ENCODE results near the gene AUP1. TPM values are rescaled to one million over a fixed set of nuclear protein-coding genes. Genes with fewer than 3 reads are reported as not detected.
A peak's percentile ranks its signal among the peaks of the same experiment; 100 is the strongest.
"Not testable (repeated sequence)": the region's sequence is repeated elsewhere in the genome, so short reads cannot be mapped to it uniquely, and the experiment has no call there.

Gene AUP1, protein sequence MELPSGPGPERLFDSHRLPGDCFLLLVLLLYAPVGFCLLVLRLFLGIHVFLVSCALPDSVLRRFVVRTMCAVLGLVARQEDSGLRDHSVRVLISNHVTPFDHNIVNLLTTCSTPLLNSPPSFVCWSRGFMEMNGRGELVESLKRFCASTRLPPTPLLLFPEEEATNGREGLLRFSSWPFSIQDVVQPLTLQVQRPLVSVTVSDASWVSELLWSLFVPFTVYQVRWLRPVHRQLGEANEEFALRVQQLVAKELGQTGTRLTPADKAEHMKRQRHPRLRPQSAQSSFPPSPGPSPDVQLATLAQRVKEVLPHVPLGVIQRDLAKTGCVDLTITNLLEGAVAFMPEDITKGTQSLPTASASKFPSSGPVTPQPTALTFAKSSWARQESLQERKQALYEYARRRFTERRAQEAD
- total RNA-seq (2014; rRNA removed; shearing (Covaris generic)) = 132 and 144 TPM in 2 replicates

DNA sequence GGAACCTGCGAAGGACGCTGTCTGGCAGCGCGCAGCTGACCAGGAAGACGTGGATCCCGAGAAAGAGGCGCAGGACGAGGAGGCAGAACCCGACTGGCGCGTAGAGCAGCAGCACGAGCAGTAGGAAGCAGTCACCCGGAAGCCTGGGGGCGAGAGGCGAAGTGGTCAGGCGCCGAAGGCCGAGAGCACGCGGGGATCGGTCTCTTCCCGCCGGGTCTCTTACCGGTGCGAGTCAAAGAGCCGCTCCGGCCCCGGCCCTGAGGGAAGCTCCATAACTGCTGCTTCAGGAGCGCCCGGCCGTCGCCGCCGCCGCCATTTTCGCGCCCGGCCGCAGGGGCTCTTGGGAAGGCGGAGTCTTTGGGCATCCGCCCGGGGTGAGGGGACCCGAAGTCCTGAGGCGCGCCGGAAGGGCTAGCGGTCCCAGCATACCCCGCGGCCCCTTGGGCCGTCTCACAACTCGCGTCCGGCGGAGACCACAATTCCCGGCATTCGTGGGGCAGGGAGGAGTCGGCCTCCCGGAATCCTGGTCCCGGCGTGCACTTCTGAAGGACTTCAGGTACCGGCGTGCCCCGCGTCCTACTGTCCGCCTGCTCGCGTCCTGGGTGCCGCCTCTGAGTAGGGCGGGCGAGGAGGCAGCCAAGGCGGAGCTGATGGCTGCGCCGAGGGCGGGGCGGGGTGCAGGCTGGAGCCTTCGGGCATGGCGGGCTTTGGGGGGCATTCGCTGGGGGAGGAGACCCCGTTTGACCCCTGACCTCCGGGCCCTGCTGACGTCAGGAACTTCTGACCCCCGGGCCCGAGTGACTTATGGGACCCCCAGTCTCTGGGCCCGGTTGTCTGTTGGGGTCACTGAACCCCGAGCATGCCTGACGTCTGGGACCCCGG lies at the start of gene AUP1, which contains the start of gene HTRA2:
Gene AUP1, minus strand, starts transcription at position 350 of the 882 bp plus-strand sequence. Its CDS starts 77 bp downstream, at position 273.
Gene HTRA2, plus strand, starts transcription at position 577 of the 882 bp plus-strand sequence. Its CDS starts 74 bp downstream, at position 651.
- DNase-seq (ENCODE audit: low read depth) = peak; percentile 99

DNA sequence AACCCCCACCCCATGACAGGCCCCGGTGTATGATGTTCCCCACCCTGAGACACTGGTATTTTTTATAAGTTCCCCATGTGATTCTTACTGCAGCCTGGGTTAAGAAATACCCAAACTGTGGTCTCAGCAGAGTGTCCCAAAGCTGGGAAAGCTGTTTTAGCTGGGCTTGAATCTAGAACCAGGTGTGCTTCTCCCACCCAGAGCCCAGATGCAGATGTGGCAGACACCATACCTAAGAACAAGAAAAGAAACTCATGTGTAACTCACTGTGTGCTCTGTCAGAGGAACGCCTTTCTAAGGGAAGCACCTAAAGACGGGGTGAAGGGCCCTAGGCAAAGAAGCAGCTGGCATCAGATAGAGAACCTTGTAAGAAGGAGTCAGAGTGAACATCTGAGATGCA lies 48.9 kb upstream of the AUP1 start:
- DNase-seq (ENCODE audit: low read depth) = no peak

DNA sequence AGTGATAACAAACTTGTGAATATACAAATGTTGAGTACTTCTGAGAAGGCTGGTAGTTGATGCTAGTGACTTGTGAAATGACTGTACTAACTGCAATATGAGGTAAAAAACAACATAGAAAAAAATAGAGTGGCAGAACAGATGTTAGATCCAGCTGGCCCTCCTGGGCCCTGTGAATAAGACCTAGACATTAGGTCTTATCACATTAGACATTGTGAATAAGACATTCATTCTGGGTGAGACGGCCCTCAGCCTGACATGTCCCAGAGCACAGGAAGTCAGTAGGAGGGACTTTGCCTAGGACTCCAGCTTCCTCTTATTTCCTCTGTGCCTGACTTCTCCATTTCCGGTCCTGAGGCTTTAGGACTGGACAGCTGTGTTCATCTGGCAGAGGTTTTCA lies 47.9 kb upstream of the AUP1 start:
- DNase-seq (ENCODE audit: low read depth) = peak; percentile 48

DNA sequence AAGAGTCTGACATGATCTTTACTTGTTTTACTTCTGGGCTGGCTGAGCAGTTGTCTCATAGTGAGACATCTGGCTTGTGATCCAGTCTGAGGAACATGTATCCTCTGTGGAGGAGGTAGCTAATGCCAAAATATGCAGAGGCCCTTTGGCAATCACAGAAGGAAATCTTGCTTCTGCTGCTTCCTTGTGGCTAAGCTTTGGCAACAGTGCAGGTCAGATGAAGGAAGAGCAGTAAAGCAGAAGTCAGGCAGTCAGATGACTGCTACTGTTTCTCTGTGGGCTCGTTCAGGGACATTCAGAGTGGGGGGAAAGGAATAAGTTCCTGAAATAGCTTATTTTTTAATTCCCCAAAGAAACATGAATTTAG lies 47.3 kb upstream of the AUP1 start:
- peak; percentile 75 for DNase-seq (ENCODE audit: low read depth)

DNA sequence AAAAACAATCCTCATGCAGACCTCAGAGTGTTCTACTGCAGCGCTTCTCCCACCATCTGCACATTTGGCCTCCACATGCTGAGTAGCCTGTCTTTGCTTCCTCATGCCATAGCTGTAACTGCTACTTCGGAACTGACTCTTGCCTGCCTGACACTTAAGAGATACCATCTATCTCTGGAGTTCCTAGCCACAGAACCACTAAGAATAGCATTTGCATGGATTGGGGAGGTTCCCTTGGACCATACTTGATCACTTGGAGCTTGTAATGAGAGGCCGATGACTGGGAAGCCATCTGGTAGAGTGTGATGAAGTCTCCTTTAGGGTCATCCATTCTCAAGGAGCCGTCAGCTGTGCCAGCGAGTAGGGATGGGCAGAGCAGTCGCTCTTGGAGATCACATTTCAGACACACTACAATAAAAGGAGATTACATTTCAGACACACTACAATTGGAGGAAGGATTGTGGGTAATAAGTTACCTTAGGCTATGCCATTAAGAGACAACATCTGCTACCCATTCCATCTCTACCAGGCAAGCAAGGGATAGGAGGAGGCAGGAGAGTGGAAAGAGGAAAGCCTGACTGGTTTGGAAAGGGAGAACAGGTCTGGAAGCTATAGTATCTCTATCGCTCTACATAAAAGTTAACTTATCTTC lies 46.8 kb upstream of the AUP1 start:
- peak; percentile 81 for DNase-seq (ENCODE audit: low read depth)

DNA sequence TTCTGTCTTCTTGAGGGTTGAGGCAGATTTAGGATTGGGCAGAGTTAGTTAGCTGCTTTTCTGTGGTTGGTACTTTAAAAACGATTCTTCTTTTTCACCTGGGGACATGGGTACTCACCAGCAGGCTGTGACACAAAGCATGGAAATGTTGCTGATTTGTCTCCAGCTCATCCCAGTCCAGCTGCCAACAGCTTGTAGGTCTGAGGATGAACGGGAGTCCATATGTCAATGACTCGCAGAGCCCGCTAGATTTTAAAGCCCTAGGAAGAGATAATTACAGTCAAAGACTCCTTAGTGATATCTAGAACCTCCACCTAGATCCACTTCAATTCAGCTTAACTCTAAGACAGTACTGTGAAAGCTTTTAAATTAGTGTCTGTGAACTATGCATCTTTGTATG lies 45.8 kb upstream of the AUP1 start:
- no peak for DNase-seq (ENCODE audit: low read depth)

DNA sequence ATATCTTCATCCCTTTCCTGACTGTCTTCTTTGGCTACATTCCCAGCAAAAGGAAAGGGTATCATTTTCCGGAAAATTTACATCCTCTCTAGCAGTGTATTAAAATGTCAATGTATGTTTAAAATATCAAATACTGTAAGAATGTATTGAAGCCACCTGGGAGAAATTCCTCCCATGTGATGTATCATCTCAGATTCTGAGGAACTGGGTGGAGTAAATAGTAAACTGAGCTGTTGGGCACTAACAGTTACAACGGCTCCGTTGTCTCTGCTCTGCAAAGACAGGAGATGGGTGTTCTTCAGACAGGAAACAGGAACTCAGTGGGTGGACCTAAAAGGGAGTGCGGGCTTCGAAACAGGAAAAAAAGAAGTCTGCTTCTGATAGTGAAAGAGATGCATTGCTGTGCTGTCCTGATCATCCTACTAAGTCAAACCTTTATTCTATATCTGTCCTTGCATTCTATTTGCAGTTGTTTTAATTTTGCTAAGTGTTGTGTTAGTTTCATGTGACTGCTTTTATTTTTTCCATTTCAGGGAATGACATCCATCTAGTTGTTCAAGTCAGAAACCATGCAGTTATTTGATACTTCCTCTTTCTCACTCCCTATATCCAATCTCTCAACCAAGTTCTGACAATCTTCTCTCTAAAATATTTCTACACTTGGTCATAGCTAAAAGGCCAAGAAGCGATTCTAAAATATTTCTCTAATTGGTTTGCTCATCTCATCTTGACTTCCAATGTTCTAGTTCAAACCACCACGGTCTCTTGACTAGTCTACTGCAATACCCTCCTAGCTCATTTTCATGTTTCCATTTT lies 44.4 kb upstream of the AUP1 start:
- DNase-seq (ENCODE audit: low read depth) = peak; percentile 79

DNA sequence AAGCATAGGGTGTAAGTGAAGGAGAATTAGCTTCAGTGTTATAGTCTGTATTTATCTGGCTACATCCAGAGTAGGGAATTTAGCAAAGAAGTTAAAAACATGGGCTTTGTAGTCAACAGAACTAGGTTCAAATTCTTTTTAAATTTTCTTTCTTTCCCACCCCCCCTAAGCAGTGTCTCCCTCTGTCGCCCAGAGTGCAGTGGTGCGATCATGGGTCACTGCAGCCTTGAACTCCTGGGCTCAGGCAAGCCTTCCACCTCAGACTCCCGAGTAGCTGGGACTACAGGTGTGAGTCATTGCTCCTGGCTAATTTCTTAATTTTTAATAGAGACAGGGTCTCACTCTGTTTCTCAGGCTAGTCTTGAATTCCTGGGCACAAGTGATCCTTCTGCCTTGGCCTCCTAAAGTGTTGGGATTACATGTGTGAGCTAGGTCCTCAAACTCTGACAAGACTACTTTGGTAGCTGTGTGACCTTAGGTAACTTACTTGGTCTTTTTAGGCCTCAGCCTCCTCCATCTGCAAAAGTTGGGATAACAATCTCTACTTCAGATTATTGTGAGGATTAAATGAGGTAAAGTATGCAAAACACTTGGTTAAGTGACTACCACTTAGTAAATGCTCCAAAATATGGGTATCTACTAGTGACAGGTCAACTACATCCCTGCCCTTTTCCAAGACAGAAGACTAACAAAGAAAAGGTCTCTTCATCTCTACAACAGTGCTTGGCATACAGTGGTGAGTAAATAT lies 42.8 kb upstream of the AUP1 start:
- DNase-seq (ENCODE audit: low read depth) = no peak

DNA sequence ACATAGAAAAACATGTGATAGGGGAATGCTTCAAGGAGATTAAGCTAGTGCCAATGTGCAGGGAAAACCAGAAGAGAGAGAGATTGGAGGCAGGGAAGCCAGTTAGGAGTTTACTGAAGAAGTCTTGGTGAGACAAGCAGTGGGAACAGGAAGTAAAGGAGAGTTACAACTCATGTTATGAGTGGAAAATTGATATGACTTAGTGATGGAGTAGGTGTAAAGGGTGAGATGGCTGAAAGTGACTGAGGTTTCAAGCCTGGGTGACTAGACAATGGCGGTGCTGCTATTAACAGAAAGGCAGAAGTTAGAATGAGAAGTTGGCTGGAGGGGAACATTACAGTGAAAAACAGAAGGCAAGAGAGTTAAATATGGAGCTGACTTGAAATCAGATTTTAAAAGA lies 41.6 kb upstream of the AUP1 start:
- DNase-seq (ENCODE audit: low read depth) = no peak

DNA sequence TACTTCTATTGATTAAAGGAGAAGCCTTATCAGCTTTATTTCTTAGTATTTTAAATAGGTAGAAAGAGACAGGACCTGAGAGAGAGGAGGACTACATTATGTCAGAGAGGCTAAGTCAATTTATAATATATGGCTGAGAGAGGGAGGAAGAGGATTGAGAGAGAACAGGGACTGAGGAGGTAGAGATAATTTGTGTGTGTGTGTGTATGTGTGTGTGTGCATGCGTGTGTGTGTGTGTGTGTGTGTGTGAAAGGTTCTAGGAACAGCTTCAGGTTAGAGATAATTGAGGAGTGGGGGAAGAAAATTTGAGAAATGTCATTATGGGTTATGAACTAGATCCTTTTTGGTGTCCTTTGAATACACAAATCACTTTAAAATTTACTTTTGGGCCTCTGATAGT lies 40.2 kb upstream of the AUP1 start:
- no peak for DNase-seq (ENCODE audit: low read depth)

DNA sequence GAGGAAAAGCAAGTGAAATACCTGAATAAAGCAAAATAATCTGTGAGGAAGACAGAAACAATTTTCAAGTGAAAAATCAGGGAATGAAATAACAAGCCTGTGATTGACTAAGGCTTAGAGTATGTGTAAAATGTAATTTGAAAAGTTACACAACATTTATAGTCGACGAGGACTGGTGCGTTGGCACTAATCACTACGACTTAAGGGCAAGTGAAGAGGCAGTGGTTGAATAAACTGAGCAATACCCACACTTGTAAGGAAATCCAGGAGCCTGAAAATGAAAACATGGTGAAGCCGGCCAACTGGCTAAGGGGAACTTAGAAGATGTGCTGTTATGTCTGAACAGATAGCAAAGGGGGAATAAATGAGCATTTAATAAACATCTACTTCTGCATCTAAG lies 38.4 kb upstream of the AUP1 start:
- peak; percentile 68 for DNase-seq (ENCODE audit: low read depth)

DNA sequence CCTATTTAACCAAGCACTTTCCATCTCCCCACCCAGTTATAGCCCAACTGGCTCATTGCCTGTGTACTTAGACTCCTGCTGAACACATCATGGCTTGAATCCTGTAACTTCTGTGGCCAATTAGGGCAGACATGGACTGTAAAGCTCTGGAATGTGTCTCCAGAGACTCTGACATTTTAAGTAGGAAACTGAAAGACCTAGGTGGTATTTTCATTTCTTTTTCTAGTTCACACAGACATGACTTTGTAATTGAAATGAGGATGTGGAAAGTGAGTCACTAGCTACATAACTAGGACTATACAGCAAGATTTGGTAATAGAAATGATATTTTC lies 37.2 kb upstream of the AUP1 start:
- DNase-seq (ENCODE audit: low read depth) = peak; percentile 75

DNA sequence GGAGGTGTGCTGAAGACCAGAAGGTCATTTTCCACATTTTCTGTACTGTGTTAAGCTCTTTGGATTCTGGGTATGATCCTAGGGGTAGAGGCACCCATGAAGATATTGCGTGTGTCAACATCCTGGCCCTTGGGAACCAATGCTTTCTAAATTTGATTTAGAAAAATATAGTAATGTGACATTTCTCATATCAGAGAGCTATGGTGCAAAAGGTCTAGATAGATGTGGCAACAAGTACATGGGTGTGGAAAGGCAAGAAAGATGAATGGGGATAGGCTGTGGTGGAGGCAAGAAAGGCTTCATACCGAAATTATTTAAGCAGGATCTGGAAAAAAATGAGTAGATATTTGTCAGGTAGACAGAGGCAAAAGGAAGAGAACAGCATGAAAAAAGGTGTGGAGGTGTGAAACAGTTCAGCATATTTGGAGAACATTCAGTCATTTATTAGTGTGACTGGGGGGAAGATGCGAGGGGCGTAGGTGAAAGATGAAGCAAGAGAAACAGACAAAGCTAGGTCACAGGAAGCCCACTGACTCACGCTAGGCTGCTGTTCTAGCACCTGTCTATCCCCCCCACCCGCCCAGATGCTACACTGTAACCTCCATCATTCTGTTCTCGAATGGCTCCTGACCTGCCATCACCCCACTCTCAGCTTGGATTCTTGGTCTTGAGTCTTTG lies 36.7 kb upstream of the AUP1 start:
- no peak for DNase-seq (ENCODE audit: low read depth)

DNA sequence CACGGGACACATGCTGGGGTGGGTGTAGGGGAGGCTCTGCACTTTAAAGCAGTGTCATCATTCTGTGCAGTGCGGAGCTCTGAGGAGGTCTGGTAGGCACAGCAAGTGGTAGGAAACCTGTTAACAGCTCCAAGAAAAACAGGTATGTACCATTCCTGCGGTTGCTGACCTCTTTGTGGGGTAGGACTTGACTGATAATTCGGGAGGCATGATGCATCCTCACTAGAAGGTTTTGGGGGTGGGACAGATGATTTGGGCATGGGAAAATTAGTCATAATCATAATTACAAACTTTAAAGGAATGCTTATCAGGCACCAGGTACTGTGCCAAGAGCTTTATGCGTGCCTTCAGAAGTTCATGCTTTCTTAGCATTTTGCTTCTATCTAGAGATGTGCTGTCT lies 34.7 kb upstream of the AUP1 start:
- no peak for DNase-seq (ENCODE audit: low read depth)

DNA sequence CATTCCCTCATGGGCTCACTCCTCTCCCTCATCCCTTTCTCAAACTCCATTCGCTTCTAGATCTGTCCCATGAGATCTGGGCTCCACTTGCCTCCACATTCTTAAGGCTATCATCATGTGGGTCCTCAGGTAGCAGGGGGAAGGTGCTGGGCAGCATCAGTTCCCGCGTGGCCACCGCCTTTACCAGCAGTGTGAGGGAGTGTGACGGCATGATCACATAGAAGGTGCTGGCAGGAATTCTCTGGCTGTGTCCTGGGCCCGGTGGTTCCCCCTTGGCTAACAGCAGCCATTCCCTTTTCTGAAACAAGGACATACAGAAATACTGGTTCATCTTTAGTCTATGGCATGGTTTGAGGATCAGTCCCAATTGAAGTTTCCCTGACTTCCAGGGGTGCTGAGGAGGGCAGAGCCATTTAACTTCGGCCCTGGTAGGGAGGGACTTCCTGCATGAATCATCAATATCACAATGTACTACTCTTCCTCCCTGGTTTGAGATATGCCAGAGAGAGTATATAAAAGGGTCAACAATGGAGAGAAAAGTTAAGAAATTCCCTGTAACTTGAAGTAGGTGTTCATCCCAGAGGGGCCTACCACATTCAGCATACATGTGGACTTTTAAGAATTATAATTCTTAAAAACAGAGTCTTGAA lies 32.7 kb upstream of the AUP1 start:
- DNase-seq (ENCODE audit: low read depth) = no peak

DNA sequence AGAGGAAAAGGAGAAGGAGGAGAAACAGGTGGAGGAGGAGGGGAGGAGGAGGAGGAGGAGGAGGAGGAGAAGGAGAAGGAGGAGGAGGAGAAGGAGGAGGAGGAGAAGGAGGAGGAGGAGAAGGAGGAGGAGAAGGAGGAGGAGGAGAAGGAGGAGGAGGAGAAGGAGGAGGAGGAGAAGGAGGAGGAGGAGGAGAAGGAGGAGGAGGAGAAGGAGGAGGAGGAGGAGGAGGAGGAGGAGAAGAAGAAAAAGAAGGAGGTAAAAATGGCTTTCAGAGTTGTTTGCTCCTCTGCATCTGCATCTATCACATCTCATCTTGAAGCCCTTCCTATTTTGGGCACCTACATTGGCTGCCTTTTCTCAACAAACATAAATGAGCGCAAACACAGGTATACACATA lies 31.5 kb upstream of the AUP1 start:
- DNase-seq (ENCODE audit: low read depth) = not testable (repeated sequence)

DNA sequence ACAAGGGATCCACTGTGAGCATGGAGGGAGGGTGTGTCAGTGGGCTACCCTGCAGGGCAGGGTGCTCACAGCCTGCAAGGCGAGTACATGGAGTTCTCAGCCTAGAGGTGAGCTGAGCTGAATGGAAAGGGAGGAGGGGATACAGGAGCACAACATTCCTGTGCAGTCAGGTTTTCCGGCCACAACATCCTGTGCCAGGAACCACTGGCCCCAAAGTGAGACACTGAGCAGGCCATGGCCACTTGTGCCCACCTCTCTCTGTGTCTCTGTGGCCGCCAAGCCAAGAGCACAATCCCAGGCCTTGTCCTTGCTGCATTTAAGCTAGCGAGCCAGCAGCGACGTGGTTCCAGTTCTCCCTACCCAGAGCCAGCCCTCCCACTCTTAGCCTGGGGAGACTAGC lies 31.1 kb upstream of the AUP1 start:
- DNase-seq (ENCODE audit: low read depth) = no peak

DNA sequence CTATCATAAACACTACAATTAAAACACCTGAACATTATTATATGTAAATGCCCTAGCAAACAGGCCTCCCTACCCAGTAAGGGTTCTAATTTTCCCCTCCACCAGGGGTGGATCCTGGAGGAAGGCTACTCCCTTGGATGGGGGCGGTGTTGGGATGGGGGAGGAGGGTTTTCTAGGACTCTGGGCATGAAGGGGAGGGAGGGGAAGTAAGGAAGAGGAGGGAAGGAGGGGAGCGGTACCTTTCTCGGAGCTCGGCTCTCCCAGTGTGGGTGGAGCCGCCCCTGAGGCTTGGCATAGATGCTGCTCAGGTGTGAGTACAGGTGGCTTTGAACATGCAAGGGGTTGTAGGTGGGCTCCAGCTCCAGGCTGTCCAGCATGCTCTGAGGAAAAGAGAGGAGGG lies 30.4 kb upstream of the AUP1 start:
- no peak for DNase-seq (ENCODE audit: low read depth)

Measured in RPMI7951 (cell line).